HEK293T (cell line): Measurements from ENCODE around the gene FIGNL2.

Experiments
- BHLHE40 ChIP-seq: fragments of 450-650 bp; IDR thresholded peaks from 2 replicates; pipeline ENCODE4 v1.6.1; 2016; ENCODE audit warnings: mild to moderate bottlenecking, moderate library complexity, borderline replicate concordance
- CTBP1 ChIP-seq: fragments of 450-650 bp; IDR thresholded peaks from 2 replicates; pipeline ENCODE4 v1.6.1; 2016; ENCODE audit warnings: borderline replicate concordance
- FOXA1 ChIP-seq: fragments of 450-650 bp; IDR thresholded peaks from 2 replicates; pipeline ENCODE4 v1.6.1; 2016; ENCODE audit warnings: mild to moderate bottlenecking
- FOXM1 ChIP-seq: fragments of 450-650 bp; IDR thresholded peaks from 2 replicates; pipeline ENCODE4 v1.6.1; 2017; ENCODE audit warnings: mild to moderate bottlenecking, borderline replicate concordance
- SP1 ChIP-seq: fragments of 450-650 bp; IDR thresholded peaks from 2 replicates; pipeline ENCODE4 v1.6.1; 2017
- TARDBP ChIP-seq: fragments of 450-650 bp; IDR thresholded peaks from 2 replicates; pipeline ENCODE4 v1.6.1; 2016
- ZNF384 ChIP-seq: fragments of 450-650 bp; IDR thresholded peaks from 2 replicates; pipeline ENCODE4 v1.6.1; 2016
- TF ChIP-seq, protein P1 (sequence below): fragments of 450-650 bp; IDR thresholded peaks from 2 replicates; pipeline ENCODE4 v1.6.1; 2016

DNA sequence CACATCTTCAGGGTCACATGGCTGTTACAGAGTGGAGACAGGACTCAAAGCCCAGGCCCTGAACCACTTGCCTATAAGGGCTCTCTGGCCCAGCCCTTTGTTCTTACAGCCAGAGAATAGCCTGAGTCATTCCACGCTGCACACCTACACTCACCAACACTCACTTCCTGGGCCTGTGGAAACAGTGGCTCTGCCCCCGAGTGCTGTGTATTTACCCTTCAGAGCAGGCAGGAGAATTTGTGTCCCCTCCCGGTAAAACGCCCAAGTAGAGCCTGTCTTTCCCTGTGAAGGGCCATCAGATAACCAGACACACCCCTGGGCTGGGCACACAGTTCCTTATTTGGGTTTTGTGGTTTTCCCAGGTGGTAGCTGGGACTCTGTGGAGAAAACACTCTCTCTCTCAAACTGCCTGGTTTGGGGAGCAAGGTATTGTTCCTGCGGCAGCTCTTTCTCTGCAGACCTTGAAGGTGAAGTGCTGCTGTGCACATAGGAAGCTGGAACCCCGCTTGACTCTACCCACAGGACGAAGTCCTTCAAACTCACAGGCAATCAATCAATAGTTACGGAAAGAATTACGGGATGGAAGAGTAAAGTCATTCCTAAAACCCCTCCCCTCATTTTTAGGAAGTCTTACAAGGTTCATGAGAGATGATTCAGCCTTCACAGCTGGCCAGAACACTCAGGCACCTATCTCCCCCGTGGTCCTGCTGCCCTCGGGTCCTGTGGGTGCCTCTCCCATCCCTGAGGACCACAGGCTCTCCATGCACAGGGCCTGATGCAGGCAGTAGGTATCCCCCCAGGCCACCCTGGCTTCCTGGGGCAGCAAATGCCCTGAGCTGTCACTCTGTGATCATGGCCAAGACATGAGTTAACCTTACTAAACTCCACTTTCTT is 20.3 kb downstream of the FIGNL2 start:
- no peak for TF ChIP-seq BHLHE40
- TF ChIP-seq CTBP1, result no peak
- no peak for TF ChIP-seq ZNF384
- TF ChIP-seq FOXM1, result no peak
- no peak for TF ChIP-seq FOXA1
- TF ChIP-seq, protein P1, sequence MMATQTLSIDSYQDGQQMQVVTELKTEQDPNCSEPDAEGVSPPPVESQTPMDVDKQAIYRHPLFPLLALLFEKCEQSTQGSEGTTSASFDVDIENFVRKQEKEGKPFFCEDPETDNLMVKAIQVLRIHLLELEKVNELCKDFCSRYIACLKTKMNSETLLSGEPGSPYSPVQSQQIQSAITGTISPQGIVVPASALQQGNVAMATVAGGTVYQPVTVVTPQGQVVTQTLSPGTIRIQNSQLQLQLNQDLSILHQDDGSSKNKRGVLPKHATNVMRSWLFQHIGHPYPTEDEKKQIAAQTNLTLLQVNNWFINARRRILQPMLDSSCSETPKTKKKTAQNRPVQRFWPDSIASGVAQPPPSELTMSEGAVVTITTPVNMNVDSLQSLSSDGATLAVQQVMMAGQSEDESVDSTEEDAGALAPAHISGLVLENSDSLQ, result no peak
- TF ChIP-seq TARDBP, result no peak
- TF ChIP-seq SP1, result no peak
